Measurements from ENCODE around the gene HTRA3. TPM values are rescaled to one million over a fixed set of nuclear protein-coding genes. Genes with fewer than 3 reads are reported as not detected.
A peak's percentile ranks its signal among the peaks of the same experiment; 100 is the strongest.

Gene HTRA3
- 10 to 100 TPM in 2 of 4 donors, 1 to 10 TPM in 2; 4.0 to 18.2 (median 11.4) TPM for total RNA-seq

DNA sequence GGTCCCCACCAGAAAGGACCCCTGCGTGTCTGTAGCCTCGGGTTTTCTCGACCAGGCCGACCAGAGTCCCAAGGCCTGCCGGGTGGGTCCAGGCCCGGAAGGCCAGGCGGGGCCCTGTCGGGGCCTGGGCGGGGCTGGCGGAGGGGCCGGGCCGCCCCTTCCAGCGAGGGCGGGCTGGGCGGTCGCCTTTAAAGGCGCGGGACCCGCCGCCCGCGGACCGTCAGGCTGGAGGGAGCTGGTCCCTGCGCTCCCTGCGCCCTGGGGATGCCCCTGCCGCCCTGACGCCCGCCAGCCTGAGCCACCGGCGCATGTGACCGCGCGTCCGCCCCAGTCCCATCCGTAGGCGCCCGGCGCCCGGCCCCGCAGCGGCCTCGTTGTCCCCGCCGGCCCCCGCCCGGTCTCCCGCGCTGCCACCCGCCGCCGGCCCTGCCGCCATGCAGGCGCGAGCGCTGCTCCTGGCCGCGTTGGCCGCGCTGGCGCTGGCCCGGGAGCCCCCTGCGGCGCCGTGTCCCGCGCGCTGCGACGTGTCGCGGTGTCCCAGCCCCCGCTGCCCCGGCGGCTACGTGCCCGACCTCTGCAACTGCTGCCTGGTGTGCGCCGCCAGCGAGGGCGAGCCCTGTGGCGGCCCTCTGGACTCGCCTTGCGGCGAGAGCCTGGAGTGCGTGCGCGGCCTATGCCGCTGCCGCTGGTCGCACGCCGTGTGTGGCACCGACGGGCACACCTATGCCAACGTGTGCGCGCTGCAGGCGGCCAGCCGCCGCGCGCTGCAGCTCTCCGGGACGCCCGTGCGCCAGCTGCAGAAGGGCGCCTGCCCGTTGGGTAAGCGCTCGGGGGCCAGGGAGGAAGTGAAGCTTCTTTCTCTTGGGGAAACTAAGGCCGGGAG lies at the start of gene HTRA3:
TSS of gene HTRA3 (plus strand) at position 220 of the 883 bp plus-strand sequence. CDS start at position 435, 215 bp downstream.
- TF ChIP-seq, protein P1, sequence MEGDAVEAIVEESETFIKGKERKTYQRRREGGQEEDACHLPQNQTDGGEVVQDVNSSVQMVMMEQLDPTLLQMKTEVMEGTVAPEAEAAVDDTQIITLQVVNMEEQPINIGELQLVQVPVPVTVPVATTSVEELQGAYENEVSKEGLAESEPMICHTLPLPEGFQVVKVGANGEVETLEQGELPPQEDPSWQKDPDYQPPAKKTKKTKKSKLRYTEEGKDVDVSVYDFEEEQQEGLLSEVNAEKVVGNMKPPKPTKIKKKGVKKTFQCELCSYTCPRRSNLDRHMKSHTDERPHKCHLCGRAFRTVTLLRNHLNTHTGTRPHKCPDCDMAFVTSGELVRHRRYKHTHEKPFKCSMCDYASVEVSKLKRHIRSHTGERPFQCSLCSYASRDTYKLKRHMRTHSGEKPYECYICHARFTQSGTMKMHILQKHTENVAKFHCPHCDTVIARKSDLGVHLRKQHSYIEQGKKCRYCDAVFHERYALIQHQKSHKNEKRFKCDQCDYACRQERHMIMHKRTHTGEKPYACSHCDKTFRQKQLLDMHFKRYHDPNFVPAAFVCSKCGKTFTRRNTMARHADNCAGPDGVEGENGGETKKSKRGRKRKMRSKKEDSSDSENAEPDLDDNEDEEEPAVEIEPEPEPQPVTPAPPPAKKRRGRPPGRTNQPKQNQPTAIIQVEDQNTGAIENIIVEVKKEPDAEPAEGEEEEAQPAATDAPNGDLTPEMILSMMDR (IDR thresholded peaks at IDR 0.05), result no peak
- TF ChIP-seq POLR2A (IDR thresholded peaks at IDR 0.05), result peak in 1 of 2 donors; percentile 68
- 4 to 9% methylated on average over 17 to 58 of the region's 111 CpGs for WGBS, 2 donors
- H3K4me3 ChIP-seq (ENCODE audit: low read depth, poor library complexity, severe bottlenecking), result no peak within 1 kb of the TSS
- no peak for DNase-seq (ENCODE audit: low spot score in 2 of 2)
- intact Hi-C loops (cut with DNase I; ENCODE audit: low total_unique reads), result no loop called here

DNA sequence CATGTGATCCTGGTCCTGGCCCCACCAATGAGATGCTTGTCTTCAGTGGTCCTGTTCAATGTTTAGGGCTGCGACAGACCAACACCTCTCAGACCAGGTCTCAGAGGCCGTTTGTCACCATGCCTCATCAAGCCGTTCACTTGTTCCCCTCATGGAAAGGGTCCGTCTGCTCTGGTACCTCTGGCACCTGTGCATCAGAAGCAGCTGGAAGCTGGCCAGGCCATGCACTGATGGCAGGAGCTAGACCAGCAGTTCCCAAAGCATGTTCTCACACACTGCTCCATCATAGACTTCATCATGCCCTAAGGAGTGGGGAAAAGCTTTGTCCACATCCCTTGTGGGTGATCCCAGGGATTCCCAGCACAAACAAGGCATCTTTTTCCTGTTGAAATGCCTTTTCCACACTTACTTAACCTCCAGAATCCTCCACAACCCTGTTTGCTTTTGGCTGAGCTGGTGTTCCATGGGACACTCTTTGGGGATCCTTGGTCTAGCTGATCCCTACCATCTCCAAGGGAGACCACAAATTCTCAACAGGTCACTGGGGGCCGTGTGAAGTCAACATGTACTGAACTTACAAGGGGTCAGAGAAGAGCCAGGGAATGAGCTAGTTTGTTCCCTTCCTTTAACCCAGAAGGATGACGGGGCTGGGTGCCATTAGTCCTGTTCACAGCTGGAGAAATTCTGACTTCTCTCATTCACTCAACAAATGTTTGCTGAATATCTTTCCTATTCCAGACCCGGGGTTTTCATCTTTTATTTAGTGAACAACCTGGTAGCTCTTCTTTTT lies 48.7 kb upstream of the HTRA3 start:
- intact Hi-C loops (cut with DNase I; ENCODE audit: low total_unique reads), result no loop called here

DNA sequence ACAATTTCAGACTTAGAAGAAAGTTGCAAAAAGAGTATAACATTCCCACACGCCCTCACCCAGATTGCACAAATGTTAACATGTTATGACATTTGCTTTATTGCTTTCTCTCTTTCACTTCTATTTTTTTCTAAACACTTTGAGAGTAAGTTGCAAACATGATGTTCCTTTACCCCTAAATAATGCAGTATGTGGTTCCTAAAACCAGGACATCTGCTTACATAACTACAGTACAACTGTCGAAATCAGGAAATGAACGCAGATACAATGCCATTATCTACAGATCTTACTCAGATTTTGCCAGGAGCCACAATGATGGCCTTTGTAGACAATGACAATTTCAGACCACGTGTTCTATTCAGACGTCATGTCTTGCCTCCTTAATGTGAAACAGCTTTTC lies 48.1 kb upstream of the HTRA3 start:
- WGBS, 2 donors, result 38% methylated on average over 5 of the region's 5 CpGs

More for the DNA sequence above, 48.7 kb upstream of the HTRA3 start:
- no peak for TF ChIP-seq POLR2A (IDR thresholded peaks at IDR 0.05)
- TF ChIP-seq, protein P1 (IDR thresholded peaks at IDR 0.05), result no peak
- WGBS, 2 donors, result 86 to 90% methylated on average over 7 of the region's 7 CpGs
- no peak overlapping the region for H3K4me3 ChIP-seq (ENCODE audit: low read depth, poor library complexity, severe bottlenecking)
- no peak for DNase-seq (ENCODE audit: low spot score in 2 of 2)

DNA sequence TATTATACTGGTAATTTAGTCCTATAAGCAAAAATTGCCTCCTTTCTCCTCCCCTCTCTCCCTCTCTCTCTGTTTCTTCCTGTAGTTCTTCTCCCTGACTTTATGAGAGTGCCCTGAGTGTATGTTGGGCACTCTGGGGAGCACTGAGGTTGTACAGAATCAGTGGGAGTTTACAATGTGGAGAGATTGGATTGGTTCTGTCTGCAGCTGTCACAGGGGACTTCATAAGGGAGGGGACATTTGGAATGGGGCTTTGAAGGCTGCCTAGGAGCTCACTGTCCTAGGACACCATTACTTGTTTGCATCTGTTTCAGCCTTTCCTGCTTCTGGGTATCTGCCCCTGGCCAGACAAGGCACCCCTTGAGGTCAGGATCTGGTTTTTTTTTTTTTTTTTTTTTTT lies 47.6 kb upstream of the HTRA3 start:
- H3K4me3 ChIP-seq (ENCODE audit: low read depth, poor library complexity, severe bottlenecking), result no peak overlapping the region
- TF ChIP-seq POLR2A (IDR thresholded peaks at IDR 0.05), result no peak
- TF ChIP-seq, protein P1 (IDR thresholded peaks at IDR 0.05), result no peak
- DNase-seq (ENCODE audit: low spot score in 2 of 2), result no peak
- intact Hi-C loops (cut with DNase I; ENCODE audit: low total_unique reads), result no loop called here

More for the DNA sequence above, 48.1 kb upstream of the HTRA3 start:
- no peak overlapping the region for H3K4me3 ChIP-seq (ENCODE audit: low read depth, poor library complexity, severe bottlenecking)
- TF ChIP-seq POLR2A (IDR thresholded peaks at IDR 0.05), result no peak
- TF ChIP-seq, protein P1 (IDR thresholded peaks at IDR 0.05), result no peak
- intact Hi-C loops (cut with DNase I; ENCODE audit: low total_unique reads), result no loop called here
- no peak for DNase-seq (ENCODE audit: low spot score in 2 of 2)

DNA sequence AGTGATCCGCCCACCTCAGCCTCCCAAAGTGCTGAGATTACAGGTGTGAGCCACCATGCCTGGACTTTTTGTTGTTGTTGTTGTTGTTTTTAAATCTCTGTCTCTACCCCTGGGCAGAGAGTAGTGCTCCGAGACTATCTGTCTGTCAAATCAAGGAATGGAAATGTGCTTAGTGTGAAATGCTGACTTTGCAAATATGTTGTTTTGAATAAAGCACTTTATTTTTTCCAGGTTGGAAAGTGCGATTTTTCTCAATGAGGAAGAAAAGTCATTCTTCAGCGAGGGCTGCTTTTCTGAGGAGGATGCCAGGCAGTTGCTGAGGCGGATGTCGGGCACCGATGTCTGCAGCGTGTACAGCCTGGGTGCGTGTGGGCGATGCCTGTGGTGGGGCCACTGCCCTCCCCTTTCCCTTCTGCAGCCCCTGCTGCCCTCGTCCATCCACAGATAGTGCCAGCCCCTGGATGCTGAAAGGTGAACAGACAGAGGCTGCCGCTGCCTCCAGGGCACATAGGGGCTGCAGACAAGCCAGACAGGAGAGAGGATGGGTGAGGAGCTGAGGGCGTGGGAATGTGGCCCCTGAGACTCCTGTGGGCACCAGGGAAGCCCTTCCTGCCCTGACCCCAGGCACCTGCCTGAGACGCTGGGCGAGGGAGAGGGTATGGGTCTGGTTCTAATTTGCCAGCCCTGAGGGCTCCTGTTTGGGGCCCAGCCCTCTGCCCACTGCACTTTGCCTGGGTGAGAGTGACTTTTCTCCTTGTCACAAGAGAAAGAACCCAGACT lies 46.8 kb upstream of the HTRA3 start:
- no peak overlapping the region for H3K4me3 ChIP-seq (ENCODE audit: low read depth, poor library complexity, severe bottlenecking)
- intact Hi-C loops (cut with DNase I; ENCODE audit: low total_unique reads), result no loop called here
- TF ChIP-seq, protein P1 (IDR thresholded peaks at IDR 0.05), result no peak
- no peak for TF ChIP-seq POLR2A (IDR thresholded peaks at IDR 0.05)
- 94% methylated on average over 15 of the region's 15 CpGs for WGBS, 2 donors
- no peak for DNase-seq (ENCODE audit: low spot score in 2 of 2)

Measured in lower leg skin (tissue), 4 donors.